Stimulated activated CD8-positive, alpha-beta memory T cell treated with anti-CD3 and anti-CD28 coated beads, Interleukin-2, amount 100 ng/mL, for 1 hour (primary cell): ENCODE data around the gene LRRC74A.
A peak's percentile ranks its signal among the peaks of the same experiment; 100 is the strongest.

Experiments used
- DNase-seq, 2 donors: peaks; one replicate each; pipeline ENCODE4 v3.0.0-alpha.2; 2020; ENCODE audit warnings: low read depth in 2 of 2

The LRRC74A gene

GRCh38 chr14:76846331-76847047, 20.3 kb downstream of the LRRC74A start:
- no peak for DNase-seq

- no peak for DNase-seq
Observed at GRCh38 chr14:76848879-76849278, 22.7 kb downstream of the LRRC74A start.

GRCh38 chr14:76855066-76855465, 28.9 kb downstream of the LRRC74A start:
- DNase-seq: no peak

- no peak for DNase-seq
Observed at GRCh38 chr14:76856769-76857168, 30.6 kb downstream of the LRRC74A start.

GRCh38 chr14:76861574-76862255, 35.5 kb downstream of the LRRC74A start:
- no peak for DNase-seq

- no peak for DNase-seq
Observed at GRCh38 chr14:76862546-76863282, 36.5 kb downstream of the LRRC74A start.

- DNase-seq: no peak
Observed at GRCh38 chr14:76863724-76864407, 37.7 kb downstream of the LRRC74A start.

- DNase-seq: no peak
Observed at GRCh38 chr14:76866456-76866855, 40.2 kb downstream of the LRRC74A start.

GRCh38 chr14:76867516-76868453, 41.6 kb downstream of the LRRC74A start:
- peak in 1 of 2 donors; percentile 4 for DNase-seq

- DNase-seq: no peak
Observed at GRCh38 chr14:76868454-76869170, 42.4 kb downstream of the LRRC74A start.

GRCh38 chr14:76870166-76870565, 44.0 kb downstream of the LRRC74A start:
- DNase-seq: no peak

- DNase-seq: peak; percentile 53 to 55
Observed at GRCh38 chr14:76872796-76873432, 46.7 kb downstream of the LRRC74A start.

GRCh38 chr14:76874734-76875133, 48.5 kb downstream of the LRRC74A start:
- DNase-seq: no peak

- peak in 1 of 2 donors; percentile 24 for DNase-seq
Observed at GRCh38 chr14:76876076-76876475, 49.9 kb downstream of the LRRC74A start.

- DNase-seq: no peak
Observed at GRCh38 chr14:76877871-76878270, 51.7 kb downstream of the LRRC74A start.

GRCh38 chr14:76880449-76880848, 54.2 kb downstream of the LRRC74A start:
- DNase-seq: no peak

- DNase-seq: no peak
Observed at GRCh38 chr14:76881348-76881747, 55.1 kb downstream of the LRRC74A start.

- DNase-seq: no peak
Observed at GRCh38 chr14:76882651-76883050, 56.4 kb downstream of the LRRC74A start.

GRCh38 chr14:76883447-76883846, 57.2 kb downstream of the LRRC74A start:
- no peak for DNase-seq

GRCh38 chr14:76884394-76884793, 58.2 kb downstream of the LRRC74A start:
- DNase-seq: no peak
